Right renal pelvis (tissue), 4 donors: Measurements from ENCODE around the gene CIB4. TPM values are rescaled to one million over a fixed set of nuclear protein-coding genes. Genes with fewer than 3 reads are reported as not detected.
A peak's percentile ranks its signal among the peaks of the same experiment; 100 is the strongest.

Experiments used
- DNase-seq, 4 donors: peaks; one replicate each; pipeline ENCODE4 v3.0.0-alpha.2; 2013; ENCODE audit warnings: low read depth in 4 of 4, low spot score in 3 of 4, missing footprints in 1 of 4
- polyA plus RNA-seq, 4 donors: library from polyadenylated mRNA; unstranded; fragments of 120-200 nt; gene quantifications; one replicate each; pipeline ENCODE4 v1.2.1, GENCODE V29; 2013; ENCODE audit not compliant: insufficient read length in 4 of 4

The CIB4 gene
- polyA plus RNA-seq, 4 donors, result 0.30 to 1.2 (median 0.61) TPM

DNA sequence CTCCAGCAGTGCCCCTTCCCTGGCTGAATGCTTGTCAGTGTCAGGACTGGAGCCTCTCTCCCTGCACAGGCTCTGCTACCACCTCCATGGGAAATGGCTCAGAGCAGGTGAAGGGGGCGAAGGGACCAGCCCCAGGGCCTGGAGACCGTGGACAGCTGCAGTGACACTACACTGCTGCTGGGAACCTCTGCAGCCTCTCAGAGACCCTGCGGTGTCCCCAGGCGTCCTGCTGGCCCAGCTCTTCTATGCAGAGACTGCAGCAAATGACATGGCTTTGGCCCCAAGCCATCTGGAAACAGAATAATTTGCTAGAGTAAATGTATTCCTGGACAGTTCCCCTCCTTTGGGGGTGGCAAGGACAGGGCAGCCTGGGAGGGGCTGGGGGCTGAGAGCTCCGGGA is 53.2 kb downstream of the CIB4 start:
- no peak for DNase-seq

DNA sequence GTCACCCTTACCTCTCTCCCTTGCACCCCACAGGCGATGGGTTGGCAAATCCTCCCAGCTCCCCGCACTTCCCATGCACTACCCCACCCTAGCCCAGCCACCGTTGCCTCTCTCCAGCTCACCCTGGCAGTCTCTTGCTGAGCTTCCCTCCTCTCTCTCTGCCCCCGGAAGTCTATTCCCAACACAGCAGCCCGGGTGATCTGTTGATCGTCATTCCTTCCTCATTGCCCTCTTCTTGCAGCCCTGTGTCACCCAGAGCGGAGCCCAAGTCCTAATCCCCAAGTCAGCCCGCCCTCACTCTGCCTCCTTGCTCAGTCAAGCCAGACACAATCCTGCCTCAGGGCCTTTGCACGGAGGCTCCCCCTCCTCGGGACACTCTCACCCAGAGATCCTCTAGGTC is 55.2 kb downstream of the CIB4 start:
- DNase-seq, result no peak

DNA sequence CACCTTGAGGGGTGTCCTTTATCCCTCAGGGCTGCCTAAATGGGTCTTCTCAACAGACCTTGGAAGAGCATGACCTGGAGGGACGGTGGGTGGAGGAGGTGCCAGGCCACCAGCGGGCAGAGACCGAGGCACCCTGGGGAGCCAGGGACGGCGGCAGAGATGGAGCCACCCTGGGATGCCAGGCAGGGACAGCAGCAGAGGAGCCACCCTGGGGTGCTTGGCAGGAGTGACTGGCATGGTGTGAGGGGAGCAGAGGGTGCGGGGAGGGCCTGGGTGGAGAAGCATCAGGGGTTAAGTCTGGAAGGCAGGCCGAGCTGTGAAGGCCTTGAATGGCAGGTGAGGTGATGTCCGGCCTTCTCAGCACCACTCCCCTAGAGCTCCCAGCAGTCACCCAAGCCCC is 56.1 kb downstream of the CIB4 start:
- DNase-seq, result no peak

DNA sequence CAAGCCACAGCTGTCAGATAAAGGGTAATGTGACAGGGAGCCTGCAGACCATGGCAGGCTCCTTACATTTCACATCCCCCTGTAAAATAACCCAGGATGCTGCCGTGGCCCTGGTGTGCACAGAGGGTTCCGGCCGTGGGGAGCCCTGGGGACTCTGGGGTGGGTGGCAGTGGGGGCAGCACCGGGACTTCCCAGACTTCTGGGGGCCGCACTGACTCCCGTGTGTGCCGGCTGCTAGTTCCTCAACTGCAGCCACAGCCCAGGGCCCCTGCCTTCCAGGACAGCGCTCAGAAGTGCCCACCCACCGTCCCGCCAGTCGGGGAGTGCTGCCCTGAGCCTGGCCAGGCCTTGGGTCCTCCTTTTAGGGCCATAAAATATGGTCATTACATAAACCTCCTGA is 56.5 kb downstream of the CIB4 start:
- DNase-seq, result no peak

DNA sequence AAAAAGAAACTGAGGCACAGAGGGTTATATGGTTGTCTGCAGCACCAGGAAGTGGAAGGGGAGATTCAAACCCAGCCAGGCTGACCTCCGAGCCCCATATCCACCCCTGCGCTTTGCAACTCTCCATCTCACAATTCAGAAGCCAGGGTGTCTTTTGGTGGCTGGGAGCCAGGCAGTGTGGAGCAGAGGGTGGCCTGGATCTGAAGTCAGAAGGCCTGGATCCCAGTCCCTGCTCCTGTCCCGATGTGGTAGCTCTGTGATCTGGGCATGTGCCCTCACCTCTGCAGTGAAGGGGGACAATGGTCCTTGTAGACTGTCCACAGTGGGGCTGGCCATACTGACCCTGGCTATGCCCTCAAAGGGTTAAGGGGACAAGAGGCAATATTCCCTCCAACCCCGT is 57.0 kb downstream of the CIB4 start:
- no peak for DNase-seq

DNA sequence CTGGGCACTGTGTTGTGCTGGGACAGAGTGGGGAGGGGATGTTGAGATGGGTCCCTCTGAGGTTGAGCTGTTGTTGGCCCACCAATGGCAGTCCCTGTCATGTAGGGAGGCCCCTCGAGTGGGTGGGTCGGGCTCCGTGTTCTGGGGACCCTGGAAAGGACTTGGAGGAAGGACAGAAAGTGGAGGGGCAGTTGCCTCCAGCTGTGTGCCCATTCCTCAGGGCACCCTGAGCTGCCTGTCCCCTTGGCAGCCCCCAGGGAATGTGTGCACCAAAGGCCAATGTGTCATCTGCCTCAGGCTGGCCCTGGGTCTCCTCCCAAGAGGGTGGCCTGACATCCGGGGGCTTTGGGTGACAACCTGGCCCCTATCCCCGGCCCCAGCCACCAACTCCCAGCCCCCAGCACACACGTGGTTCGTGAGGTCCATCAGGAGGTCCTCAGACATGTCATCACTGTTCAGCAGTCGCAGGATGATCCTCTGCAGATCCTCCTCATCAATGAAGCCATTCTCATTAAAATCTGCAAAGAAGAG is 57.7 kb downstream of the CIB4 start:
- DNase-seq, result no peak

DNA sequence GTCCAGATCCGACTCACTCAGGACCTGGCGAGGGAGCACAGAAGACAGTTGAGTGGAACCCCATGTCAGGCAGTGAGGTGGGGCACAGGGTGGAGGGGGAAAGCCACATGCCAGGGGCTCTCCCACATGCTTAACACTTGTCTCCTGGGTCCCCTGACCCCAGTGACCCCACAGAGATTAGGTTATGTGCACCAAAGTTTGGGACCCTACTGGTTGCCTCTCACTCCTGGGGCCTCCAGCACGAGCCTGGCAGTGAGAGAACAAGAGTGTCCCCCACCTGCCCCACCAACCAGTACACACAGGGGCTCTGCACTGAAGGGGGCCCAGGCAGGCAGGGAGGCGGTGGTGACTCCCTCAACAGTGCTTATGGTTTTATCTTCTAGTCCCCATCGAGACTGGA is 58.3 kb downstream of the CIB4 start:
- no peak for DNase-seq

DNA sequence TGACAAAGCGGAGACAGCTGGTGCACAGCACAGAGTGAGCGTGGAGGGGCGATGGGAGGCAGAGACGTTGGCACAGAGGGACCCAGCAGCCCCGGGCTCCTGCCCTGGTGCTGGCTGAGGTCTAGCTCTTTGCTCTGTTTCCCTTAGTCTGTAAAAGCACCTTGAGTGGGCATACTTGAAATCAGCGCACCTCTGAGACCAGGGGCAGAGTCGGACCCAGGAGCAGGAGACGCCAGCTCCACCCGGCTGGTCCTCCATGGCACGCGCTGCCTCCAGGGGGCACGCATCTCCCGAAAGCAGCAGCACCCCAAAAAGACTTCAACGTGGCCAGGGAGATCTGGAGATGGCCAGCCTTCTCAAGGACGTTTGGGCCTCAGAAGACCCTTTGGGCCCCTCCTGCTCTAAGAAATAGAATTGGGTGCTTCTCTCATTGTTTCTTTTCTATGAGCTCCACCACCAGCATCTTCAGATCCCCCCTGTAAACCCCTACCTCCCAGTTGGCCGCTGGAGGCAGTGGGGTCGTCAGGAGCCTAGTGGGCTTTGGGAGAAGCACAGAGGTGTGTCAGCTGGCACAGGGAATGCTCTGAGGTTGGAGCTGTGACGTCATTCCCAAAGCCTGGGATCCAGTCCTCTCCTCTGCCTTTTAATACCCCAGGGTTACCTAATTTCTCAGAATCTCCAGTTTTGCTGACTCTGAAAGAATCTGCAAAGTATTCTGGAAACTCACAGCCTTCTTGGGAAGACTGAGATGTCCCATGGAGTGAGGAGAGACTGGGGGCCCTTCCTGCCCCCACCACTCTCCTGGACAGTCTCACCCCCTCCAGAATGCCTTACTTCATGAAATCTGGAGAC is 58.9 kb downstream of the CIB4 start:
- no peak for DNase-seq

DNA sequence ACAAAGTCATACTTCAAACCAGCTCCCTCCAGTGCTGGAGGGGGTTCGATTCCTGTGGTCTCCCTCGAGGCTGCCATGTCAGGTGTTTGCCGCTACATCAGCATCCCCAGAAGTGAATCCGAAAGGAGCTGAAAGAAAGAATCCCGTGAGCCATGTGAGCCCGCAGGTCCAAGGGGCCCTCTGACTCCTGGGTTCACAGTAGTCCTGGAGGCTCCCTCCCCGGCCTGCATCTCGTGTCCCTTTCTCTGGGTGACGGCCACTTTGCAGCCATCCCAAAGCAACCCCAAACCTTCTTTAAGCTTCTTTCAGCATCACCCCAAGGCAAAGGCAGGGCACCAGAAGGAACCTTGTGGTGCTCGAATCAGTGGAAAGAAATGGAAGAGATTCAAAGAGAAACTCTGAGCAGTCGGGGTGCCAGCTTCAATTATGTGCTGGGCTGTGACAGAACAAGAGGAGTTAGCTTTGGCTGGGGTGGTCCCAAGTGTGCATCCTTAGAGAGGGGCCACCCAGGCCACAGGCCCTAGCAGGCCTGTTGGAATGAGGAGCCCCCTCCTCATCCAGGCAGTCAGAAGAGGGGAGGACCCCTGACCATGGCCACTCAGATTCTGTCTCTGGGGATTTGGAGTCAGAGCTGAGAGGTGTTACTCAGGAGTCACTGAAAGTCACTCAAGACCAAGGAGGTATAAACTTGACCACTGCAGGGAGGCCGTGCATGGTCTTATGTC is 59.7 kb downstream of the CIB4 start:
- no peak for DNase-seq

DNA sequence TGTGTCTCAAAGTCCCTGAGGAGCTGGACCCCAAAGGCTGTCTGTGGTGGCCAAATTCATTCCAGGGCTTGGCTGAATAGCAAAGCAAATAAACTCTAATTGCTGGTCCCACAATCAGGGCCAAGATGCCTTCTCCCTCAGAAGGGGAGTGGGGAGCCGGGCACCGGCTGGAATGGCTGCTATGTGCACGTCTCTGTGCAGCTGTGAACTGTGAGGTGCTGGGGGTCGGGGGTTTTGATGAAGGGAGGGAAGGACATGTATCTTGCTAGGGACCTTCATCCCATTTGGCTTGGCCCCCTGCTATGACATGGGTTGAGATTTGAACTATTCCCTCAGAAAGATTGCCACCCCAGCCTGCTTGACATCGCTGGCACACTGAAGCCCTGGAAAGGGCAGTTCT is 60.4 kb downstream of the CIB4 start:
- no peak for DNase-seq

DNA sequence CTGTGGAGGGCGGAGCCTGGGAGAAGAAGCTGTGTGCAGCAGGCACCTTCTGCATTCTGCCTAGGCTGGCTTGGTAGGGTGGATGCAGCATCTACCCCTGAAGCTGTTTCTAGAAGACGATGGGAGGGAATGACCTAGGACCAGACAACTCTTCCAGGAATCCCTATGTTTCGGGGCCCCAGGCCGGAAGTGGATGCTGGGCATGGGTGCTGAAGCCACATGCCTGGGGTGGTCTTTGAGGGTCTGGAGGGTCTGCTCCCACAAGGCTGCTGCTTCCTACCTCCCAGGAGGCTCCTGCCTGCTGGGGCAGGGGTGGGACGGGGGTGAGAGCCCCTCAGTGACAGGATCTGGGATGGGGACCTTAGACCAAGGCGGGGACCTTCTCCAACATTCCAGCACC is 61.0 kb downstream of the CIB4 start:
- no peak for DNase-seq

DNA sequence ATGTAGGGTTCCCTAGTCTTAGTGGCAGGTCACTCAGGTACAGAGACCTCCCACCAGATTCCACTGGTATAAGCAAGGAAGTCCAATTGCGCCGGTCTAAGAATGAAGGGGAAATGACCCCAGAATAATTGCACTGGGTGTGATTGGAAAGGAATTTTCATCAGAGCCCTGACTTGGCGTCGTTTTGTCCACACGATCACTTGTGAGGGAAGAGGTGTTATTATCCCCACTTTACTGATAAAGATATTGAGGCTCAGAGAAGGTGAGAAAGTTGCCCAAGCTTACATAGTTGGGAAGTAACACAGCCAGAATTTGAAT is 61.5 kb downstream of the CIB4 start:
- DNase-seq, result no peak

DNA sequence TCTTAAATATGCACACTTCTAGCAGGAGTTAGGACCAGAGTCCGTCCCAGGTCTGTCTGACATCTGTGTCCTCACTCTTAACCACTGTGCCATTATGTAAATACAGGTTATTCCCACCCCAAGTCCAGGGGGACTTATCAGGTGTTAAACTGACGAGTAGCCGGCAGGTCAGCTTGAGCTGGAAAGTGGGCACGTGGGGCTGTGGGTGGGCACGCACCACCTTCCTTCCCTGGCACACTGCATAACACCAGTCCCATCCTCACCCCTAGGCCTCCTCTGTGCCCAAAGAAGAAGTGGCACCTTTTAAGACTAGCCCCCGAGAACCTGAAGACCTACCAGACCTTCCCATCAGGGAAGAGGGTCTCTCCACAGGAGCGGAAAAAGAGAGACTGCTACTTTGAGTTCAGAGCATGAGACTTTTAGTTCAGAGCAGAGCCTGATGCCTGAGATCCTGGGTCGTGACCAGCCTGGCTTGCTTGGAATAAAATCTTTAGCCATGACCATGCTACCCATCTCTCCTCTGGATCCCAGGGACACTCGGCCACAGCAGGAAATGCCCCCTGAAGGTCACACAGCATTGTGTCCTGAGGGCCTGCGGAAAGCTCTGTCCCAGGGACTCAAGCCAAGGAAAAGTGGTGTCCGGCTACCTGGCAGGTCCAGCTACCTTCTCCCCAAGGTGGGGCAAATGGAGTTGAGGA is 62.0 kb downstream of the CIB4 start:
- DNase-seq, result no peak

DNA sequence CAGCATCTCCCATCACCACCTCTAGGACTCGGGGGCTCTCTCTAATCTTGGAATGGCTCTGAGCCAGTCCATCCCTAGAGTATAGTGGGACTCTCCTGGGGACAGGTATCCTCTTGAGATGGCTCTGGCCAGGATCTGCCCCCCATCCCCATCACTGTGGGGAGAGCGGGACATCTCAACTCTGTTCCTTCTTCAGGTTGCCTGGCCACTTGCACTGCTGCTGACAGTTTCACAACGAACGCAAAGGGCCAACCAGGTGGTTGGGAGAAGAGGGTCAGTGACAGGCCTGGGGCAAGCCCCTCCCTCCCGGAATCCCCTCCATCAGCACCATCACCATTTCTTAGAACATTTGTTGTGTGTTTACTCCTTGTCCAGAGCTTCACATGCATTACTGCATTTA is 62.6 kb downstream of the CIB4 start:
- DNase-seq, result no peak

DNA sequence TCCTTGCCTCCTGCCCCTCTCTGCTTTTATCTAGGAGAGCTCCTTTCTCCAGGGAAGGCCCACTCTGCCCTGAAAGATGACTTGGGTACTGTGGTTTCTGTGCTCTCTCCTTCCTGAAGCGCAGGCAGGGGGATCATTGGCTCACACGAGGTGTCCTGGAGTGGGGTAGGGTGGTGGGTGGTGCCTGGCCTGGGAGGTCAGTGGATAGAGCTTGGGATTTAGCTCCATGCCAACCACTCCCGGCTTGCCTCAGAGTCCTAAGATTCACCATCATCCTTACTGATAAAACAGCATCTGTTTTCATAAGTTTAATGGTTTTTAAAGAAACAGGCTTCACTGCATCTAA is 63.1 kb downstream of the CIB4 start:
- no peak for DNase-seq

DNA sequence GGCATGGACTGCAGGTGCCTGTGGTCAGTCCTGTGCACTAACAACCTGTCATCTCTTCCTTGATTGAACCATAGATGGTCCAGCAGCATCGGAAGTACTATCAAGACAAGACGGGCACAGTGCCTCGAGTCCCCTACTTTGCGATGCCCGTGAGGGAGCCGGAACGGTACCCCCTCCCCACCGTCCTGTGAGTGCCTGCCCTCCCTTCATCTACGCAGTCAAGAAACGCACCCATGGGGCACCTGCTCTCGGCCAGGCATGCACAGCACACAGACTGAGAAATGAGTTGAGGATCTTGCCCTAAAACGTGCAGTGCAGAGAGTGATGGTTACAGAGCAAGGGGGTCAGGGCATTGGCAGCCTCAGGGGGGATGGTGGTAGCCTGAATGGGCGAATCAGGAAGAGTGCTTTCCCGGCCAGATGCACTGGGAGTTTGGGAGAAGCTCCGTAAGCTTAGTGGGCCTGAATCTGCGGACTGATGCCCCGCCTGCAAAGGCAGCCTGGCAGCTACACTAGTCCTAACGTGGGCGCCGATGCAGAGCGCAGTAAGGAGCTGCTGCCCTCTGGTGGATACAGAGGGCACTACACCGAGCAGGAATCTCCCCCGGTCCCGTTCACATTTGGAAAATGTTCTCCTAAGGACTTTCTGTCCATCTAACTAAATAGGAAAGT is 63.6 kb downstream of the CIB4 start:
- peak in 1 of 4 donors; percentile 43 for DNase-seq

DNA sequence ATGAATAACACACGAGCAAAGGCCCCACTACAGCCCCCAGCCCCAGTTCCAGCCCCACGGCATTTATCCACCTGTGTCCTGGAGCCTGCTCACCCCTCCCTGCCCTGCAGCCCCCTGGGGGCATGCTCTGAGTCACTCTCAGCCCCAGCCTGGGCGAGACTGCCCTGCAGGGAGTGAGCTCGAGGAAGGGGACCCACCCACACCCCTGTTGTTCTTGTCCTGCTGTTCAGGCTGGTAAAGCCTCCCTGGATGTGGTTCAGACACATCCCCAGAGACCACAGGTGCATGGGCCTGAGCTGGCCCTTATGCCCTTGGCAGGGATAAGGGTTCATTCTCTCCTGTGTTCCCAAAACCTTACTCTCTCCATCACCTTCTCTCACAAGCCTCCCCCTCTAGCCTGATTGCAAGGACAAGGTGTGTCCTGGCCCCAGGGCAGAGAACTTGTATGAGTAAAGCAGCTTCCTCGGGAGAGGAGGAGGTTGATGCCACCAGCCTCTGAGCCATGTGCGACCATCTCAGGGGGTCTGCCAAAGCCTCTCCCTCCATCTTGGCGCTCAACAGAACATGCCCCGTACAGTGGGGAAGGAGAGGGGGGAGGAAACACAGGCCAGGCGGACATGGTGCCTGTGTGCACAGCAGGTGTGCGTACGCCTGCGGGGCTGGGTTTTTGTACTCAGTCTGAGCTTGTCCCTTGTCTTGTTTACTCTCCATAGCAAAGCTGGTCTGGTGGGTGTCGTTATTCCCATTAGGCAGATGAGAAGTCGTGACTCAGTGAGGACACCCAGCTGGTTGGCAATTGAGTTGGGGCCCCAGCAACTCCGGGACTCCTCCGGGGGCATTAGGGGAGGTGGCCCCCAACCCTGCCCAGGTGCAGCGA is 64.4 kb downstream of the CIB4 start:
- no peak for DNase-seq

DNA sequence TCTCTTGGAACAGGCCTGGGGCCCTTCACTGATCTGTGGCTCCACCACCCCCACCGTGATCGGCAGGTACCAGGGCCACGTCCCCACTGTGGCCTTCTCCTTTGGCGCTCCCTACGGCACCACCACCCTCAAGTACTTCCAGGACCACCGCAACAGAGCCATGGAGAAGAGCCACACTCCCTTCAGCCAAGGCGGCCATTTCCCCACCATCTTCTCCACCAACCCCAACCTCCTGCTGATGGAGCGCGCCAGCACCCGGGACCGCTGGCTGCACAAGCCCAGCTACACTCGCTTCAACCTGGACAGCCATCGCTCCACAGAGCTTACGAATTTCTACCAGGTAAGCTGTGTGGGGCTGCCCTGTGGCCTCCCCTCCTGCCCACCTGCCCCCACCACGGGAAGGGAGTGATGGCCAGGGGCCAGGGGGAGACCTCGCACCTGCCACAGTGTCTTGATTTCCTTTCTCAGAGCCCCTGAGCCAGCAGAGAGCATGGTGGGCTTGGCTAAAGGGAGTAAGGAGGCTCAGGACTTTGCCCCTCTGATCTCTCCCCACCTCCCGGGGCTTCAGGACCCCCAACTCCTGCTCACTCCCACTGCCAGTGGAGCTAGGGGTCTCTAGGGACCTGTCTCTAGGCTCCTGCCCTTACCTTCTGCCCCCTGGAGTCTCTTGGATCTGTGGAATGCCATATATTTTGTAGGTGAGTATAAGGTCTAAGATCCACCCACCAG is 65.2 kb downstream of the CIB4 start:
- DNase-seq, result no peak

DNA sequence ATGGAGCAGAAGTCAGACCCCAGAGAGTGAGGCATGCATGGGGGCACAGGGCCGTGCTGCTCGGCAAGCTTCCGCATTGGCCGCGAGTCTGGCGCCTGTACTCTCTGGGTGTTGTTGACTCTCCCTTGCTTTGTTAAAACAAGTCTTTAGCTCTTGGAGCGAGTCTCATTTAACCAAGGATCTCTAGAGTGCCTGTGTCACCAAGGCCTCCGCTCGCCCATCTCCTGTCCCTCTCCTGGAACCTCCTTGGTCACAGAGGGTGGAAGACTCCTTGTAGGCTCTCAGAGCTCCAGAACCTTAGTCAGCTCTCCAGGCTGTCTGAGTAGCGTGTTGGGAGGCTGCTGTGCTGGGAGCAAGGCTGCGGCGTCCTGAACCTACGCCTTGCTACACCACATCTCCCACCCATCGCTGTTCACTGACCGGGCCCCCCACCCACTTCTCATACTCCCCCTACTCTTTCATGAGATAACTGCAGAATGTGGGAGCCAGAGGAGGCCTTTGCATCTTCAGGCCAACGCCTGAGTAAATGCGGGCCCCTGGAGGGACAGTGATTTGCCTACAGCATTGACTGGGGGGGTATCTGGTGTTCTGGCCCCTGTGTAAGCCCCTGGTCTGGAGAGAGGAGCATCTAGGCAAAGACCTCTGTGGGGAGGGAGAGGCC is 66.1 kb downstream of the CIB4 start:
- no peak for DNase-seq
